RWPE1 (cell line): ENCODE data around the gene MFRP.

Experiments
- CTCF ChIA-PET: fragments of 350-600 bp; sonication (Branson Sonifier 250); formaldehyde crosslinking; extraction: SDS; loops from one replicate; lab custom pipeline; 2021; lab: Yijun Ruan, JAX
- POLR2A ChIA-PET: fragments of 400-600 bp; formaldehyde crosslinking; extraction: SDS; loops from one replicate; lab custom pipeline; 2020; ENCODE audit warnings: antibody characterized with exemption; ENCODE audit not compliant: low non-redundant PET; lab: Yijun Ruan, JAX
- DNase-seq: peaks from one replicate; pipeline ENCODE4 v3.0.0; 2012; ENCODE audit warnings: low spot score
- H3K27ac ChIP-seq: fragments of 450-650 bp; 2 replicates; pipeline ENCODE4 v1.5.1; 2017
- TF ChIP-seq, protein P1 (sequence below): fragments of 450-650 bp; conservative IDR thresholded peaks from 2 replicates; pipeline ENCODE4 v1.5.1; 2017; ENCODE audit warnings: low read depth, mild to moderate bottlenecking

The MFRP gene

DNA sequence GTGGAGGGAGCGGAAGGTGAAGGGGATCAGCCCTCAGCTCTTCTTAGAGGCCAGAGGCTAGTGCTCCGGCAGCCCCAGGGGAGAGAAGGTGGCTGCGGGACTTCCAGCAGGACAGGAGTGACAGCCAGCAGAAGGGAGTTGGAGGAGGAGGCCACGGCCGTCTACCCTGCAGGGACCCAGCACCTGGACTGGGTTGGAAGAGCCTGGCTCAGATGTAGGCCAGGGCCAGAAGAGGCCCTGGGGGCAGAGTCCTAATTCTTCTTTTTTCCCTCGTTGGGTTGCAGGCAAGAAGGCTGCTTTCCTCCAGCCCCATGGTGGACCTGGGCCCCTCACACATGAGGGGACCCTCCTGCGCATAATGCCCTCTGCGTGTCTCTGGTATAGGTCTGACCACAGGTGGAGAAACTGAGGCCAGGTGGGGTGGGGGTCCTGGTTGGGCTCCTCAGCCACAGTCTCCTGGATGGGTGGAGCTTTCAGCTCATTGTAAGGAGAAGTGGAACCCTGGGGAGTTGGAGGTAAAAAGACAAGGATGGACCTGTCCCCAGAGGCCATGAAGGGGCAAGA, 27.3 kb downstream of the MFRP start:
- ChIA-PET POLR2A (no interaction called here), CTCF (interaction anchor here (0.5 to 1.1 kb wide), 4 partner anchors 25 to 281 kb away, joined by 3 to 7 read pairs (median 4); no protein-coding TSS in a partner anchor)
- TF ChIP-seq, protein P1, sequence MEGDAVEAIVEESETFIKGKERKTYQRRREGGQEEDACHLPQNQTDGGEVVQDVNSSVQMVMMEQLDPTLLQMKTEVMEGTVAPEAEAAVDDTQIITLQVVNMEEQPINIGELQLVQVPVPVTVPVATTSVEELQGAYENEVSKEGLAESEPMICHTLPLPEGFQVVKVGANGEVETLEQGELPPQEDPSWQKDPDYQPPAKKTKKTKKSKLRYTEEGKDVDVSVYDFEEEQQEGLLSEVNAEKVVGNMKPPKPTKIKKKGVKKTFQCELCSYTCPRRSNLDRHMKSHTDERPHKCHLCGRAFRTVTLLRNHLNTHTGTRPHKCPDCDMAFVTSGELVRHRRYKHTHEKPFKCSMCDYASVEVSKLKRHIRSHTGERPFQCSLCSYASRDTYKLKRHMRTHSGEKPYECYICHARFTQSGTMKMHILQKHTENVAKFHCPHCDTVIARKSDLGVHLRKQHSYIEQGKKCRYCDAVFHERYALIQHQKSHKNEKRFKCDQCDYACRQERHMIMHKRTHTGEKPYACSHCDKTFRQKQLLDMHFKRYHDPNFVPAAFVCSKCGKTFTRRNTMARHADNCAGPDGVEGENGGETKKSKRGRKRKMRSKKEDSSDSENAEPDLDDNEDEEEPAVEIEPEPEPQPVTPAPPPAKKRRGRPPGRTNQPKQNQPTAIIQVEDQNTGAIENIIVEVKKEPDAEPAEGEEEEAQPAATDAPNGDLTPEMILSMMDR = no peak
- no peak for DNase-seq
- peak overlapping the region; percentile 91 for H3K27ac ChIP-seq

DNA sequence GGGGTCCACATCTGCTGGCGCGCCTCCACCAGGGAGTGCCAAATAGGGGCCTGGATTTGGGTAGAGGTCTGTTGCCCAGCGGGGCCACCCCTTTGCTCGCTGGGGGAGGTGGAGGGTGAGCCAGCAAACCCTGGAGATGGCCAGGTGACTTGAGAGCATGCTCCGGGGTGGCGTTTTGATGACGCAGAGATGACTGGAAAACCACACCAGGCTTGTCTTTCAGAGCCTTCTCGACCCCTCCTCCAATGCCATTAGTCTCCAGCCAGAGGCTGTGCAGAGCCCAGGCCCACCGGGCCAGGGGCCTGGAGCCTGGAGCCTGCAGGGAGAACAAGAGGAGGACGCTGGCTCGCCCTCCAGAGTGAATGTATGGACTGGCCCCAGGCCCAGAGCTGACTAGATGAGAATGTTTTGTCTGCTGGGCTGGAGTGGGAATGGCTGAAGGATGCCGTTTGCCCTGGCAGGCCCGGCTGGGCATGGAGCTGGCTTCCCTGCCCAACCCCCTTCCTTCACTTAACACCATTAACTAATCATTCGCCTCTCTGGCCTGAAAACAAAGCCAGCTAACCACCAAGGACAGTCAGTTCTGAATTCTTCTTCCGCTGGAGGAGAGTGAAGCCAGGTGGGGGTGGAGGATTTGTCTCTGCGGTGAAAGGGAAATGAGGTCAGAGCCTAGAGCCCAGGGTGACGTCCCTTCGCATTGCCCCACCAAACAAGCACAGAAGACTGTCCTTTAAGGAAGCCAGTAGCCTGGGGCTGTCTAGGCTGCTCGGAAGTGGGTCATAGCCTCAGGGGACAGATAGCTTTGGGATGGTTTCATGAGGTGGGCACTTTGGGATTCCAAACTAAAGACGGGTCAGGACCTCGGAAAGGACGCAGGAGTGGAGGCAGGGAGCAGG, 28.0 kb downstream of the MFRP start:
- ChIA-PET POLR2A (interaction anchor here (0.6 kb wide), 2 partner anchors 10 to 233 kb away, joined by 6 to 9 read pairs; no protein-coding TSS in a partner anchor), CTCF (interaction anchor here (0.5 to 2.0 kb wide), 4 partner anchors 20 to 1511 kb away, joined by 3 to 5 read pairs (median 4); no protein-coding TSS in a partner anchor)
- peak overlapping the region; percentile 91 for H3K27ac ChIP-seq
- peak; percentile 78 for DNase-seq
- TF ChIP-seq, protein P1 = no peak

DNA sequence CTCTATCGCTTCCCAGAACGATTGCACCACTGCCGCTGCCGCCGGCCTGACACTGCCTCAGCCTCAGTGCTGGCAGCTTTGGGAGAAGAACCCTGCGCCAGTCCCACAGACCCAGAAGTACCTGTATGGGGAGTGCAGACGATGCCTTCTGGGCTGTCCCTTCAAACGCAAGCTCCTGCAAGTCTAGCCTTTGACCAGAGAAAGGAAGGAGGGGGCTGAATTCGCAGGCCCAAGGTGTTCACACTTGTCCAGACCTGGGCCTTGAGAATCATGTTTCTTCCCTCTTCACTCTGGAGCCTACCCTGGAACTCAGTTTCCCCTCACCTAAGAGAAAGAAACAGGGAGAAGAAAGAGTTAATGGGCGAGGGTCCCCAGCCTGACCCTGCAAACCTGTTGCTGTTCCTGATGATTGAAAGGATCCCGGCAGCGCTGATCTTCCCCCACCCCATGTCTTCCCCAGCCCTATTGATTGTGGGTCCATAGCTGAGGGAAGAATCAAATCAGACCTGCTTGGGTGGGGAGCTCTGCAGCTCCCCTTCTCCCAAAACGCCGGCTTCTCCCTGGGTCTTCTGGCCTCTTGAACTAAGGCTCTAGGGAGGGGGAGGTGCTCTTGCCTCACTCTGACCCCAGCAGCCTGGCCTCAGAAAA, 28.8 kb downstream of the MFRP start:
- TF ChIP-seq, protein P1 = no peak
- POLR2A ChIA-PET = interaction anchor here (0.6 kb wide), 3 partner anchors 11 to 232 kb away, joined by 3 to 9 read pairs (median 6); no protein-coding TSS in a partner anchor
- DNase-seq = no peak
- CTCF ChIA-PET = interaction anchor here (0.6 to 2.0 kb wide), 5 partner anchors 20 to 1510 kb away, joined by 3 to 5 read pairs (median 4); no protein-coding TSS in a partner anchor
- peak overlapping the region; percentile 91 for H3K27ac ChIP-seq

DNA sequence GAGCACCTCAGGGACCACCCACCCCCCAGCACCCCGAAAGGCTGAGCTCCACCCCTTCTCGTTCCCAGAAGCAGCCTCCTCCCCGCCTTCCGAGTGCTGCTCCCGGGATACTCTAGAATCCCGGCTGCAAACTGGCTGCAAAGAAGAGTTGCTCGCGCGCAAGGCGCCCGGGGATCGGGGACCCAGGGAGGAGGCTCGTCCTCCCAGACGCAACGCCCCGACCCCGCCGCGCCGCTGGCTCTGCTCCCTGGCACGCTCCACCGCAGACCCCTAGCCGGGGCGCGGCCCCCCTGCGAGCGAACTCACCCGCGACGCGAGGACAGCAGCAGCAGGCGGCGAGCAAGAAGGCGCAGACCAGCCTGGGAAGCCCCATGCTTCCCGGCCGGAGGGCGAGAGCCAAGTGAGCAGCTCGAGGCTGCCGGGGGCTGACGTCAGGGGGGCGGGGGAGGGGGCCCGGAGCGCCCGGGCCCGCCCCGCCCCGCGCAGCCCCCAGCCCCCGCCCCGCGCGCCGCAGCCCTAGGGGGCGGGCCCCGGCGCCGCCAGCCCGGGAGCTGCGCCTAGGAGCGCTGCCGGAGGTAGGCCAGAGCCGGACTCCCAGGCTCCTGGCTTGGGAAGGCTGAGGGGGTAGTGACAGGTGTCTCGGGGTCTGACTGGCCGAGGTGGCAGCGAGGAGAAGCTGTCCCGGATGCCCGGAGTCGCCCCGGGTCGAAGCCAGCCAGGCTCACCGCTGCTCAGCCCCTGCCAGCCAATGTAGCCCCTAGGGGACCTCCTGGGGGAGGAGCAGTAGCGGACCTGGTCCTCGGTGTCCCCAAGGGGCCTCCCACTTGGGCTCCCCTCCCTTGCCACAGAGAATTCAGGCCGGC, 29.5 kb downstream of the MFRP start, which contains the start of gene MCAM:
MCAM (minus strand) TSS at position 402 of the 863 bp plus-strand sequence; CDS start at position 373, 29 bp downstream.
- ChIA-PET CTCF (interaction anchor here (0.6 to 2.0 kb wide), 6 partner anchors 21 to 280 kb away, joined by 3 to 5 read pairs (median 4); no protein-coding TSS in a partner anchor), POLR2A (interaction anchor here (0.6 kb wide), 1 partner anchor 128 kb away, joined by 3 read pairs; no protein-coding TSS in a partner anchor)
- H3K27ac ChIP-seq = peak within 1 kb of the TSS; percentile 91
- no peak for DNase-seq
- TF ChIP-seq, protein P1 = no peak

DNA sequence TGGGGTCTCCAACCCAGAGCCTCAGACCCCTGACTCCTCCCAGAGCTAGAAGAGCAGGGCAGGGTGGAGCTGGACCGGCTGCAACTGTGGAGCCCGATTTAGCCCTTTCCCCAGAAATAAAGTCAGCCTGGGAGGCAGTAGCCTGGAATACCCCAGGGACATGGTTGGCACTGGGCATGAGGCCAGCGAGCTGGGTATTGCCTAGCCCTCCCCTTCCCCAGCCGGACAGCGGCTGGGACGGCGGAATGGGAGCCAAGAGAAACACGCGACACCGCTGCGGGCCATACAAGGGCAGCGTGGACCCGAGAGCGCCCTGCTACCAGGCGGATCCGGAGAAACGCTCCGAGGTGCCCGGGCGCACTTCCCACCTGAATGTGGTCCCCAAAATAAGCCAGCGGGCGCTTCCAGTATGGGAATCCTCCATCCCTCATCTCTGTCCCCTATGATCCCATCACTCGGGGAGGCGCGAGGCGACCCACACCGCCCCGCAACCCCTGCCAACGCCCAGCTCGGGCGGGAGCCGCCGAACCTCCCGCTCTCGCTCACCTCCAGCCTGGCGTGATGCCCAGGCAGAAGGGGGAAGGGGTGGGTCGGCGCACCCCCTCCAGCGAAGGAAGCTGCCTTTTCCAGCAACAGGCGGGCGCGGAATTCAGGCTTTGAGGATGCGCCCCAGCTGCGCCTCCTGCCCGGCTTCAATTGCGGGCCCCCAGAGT, 30.3 kb downstream of the MFRP start:
- CTCF ChIA-PET = interaction anchor here (0.7 to 2.0 kb wide), 5 partner anchors 22 to 158 kb away, joined by 3 to 5 read pairs (median 3); no protein-coding TSS in a partner anchor
- peak overlapping the region; percentile 91 for H3K27ac ChIP-seq
- TF ChIP-seq, protein P1 = no peak
- POLR2A ChIA-PET = no interaction called here
- DNase-seq = no peak
